SU-DHL-6 (cell line): ENCODE results near the gene FGF1.

Source experiments
- H2AFZ ChIP-seq: fragments of 200-600 bp; sonication (generic); 2 replicates; pipeline ENCODE4 v1.6.1; 2014; ENCODE audit warnings: low read depth, mild to moderate bottlenecking, moderate library complexity, mixed read lengths, antibody characterized with exemption, low read length; ENCODE audit not compliant: severe bottlenecking
- H3F3A ChIP-seq: fragments of 200-600 bp; shearing (Covaris generic); 2 replicates; pipeline ENCODE4 v1.6.0; 2016; ENCODE audit warnings: antibody characterized with exemption, mild to moderate bottlenecking; ENCODE audit not compliant: insufficient read depth
- H3K27ac ChIP-seq: fragments of 200-600 bp; sonication (generic); 2 replicates; pipeline ENCODE4 v1.5.1; 2016; ENCODE audit warnings: low read depth, mild to moderate bottlenecking, low read length, moderate library complexity, mixed read lengths
- H3K27me3 ChIP-seq: fragments of 200-600 bp; sonication (generic), shearing (Covaris generic); 2 replicates; pipeline ENCODE4 v1.6.0; 2014; ENCODE audit warnings: mild to moderate bottlenecking, low read length
- H3K36me3 ChIP-seq: fragments of 200-600 bp; sonication (generic); 2 replicates; pipeline ENCODE4 v1.6.1; 2014; ENCODE audit warnings: mild to moderate bottlenecking, low read length, mixed read lengths
- H3K4me2 ChIP-seq: fragments of 300-600, 200-600 bp; shearing (Covaris generic), sonication (generic); 2 replicates; pipeline ENCODE4 v1.6.0; 2014; ENCODE audit warnings: low read length, low read depth, mild to moderate bottlenecking; ENCODE audit not compliant: poor library complexity, severe bottlenecking
- H3K4me3 ChIP-seq: fragments of 200-600 bp; sonication (generic); 2 replicates; pipeline ENCODE4 v1.5.1; 2014; ENCODE audit warnings: antibody characterized with exemption, low read length, mild to moderate bottlenecking, mixed read lengths; ENCODE audit not compliant: insufficient read depth, poor library complexity, severe bottlenecking
- H3K79me2 ChIP-seq: fragments of 200-600 bp; sonication (generic); 2 replicates; pipeline ENCODE4 v1.6.1; 2014; ENCODE audit warnings: mild to moderate bottlenecking, low read length, moderate library complexity; ENCODE audit not compliant: insufficient read depth
- H3K9ac ChIP-seq: fragments of 200-600 bp; sonication (generic); 2 replicates; pipeline ENCODE4 v1.7.0; 2014; ENCODE audit warnings: mild to moderate bottlenecking, low read length
- H3K9me2 ChIP-seq: fragments of 200-600 bp; sonication (generic); replicated peaks from 2 replicates; pipeline ENCODE4 v1.6.1; 2014; ENCODE audit warnings: low read length; ENCODE audit not compliant: insufficient read depth
- H3K9me3 ChIP-seq: fragments of 200-600 bp; sonication (generic); 2 replicates; pipeline ENCODE4 v1.6.1; 2014; ENCODE audit warnings: low read length, mixed read lengths; ENCODE audit not compliant: insufficient read depth
- H4K20me1 ChIP-seq: fragments of 200-600 bp; sonication (generic); 2 replicates; pipeline ENCODE4 v1.6.1; 2014; ENCODE audit warnings: low read depth, mild to moderate bottlenecking, antibody characterized with exemption, low read length, moderate library complexity, mixed read lengths
- CTCF ChIP-seq: fragments of 200-600 bp; sonication (generic); IDR thresholded peaks from one replicate; pipeline ENCODE4 v1.5.1; 2017; ENCODE audit warnings: antibody characterized with exemption, mild to moderate bottlenecking, low read length, moderate library complexity; ENCODE audit not compliant: insufficient read depth, poor library complexity, severe bottlenecking
- EZH2phosphoT487 ChIP-seq: fragments of 200-600 bp; sonication (generic), shearing (Covaris generic); conservative IDR thresholded peaks from 2 replicates; pipeline ENCODE4 v1.6.1; 2018; ENCODE audit warnings: mild to moderate bottlenecking, antibody characterized with exemption, low read length, moderate library complexity, mixed read lengths

Gene FGF1

GRCh38 chr5:142700566-142700965, 14.7 kb upstream of the FGF1 start:
- TF ChIP-seq EZH2phosphoT487 = no peak
- Histone ChIP-seq H3K4me2 (no peak overlapping the region), H3K9me3 (no peaks in the 10 kb centered on the region), H3K27ac (no peak overlapping the region), H3K27me3 (no peaks in the 10 kb centered on the region), H3F3A (no peaks in the 10 kb centered on the region), H3K79me2 (no peaks in the 10 kb centered on the region), H3K9me2 (no peaks in the 10 kb centered on the region), H3K4me3 (no peak overlapping the region), H3K36me3 (no peaks in the 10 kb centered on the region), H3K9ac (no peak overlapping the region), H2AFZ (no peak overlapping the region), H4K20me1 (no peaks in the 10 kb centered on the region)

- Histone ChIP-seq H4K20me1 (no peaks in the 10 kb centered on the region), H3K27ac (no peak overlapping the region), H3F3A (no peaks in the 10 kb centered on the region), H3K79me2 (no peaks in the 10 kb centered on the region), H3K36me3 (no peaks in the 10 kb centered on the region), H3K4me3 (no peak overlapping the region), H3K9me3 (no peaks in the 10 kb centered on the region), H3K9ac (no peak overlapping the region), H3K4me2 (no peak overlapping the region), H3K9me2 (no peaks in the 10 kb centered on the region), H3K27me3 (no peaks in the 10 kb centered on the region), H2AFZ (no peak overlapping the region)
- TF ChIP-seq CTCF (peak; percentile 83), EZH2phosphoT487 (no peak)
Observed at GRCh38 chr5:142699184-142699720, 13.4 kb upstream of the FGF1 start.

GRCh38 chr5:142698447-142699183, 12.7 kb upstream of the FGF1 start:
- H3K27me3 ChIP-seq = no peaks in the 10 kb centered on the region
- H3K27ac ChIP-seq = no peak overlapping the region
- no peaks in the 10 kb centered on the region for H3K9me2 ChIP-seq
- TF ChIP-seq EZH2phosphoT487 = no peak
- no peak for TF ChIP-seq CTCF
- no peak overlapping the region for H3K9ac ChIP-seq
- H3K79me2 ChIP-seq = no peaks in the 10 kb centered on the region
- no peaks in the 10 kb centered on the region for H3F3A ChIP-seq
- H4K20me1 ChIP-seq = no peaks in the 10 kb centered on the region
- no peak overlapping the region for H2AFZ ChIP-seq
- H3K4me3 ChIP-seq = no peak overlapping the region
- H3K4me2 ChIP-seq = no peak overlapping the region
- no peaks in the 10 kb centered on the region for H3K36me3 ChIP-seq
- no peaks in the 10 kb centered on the region for H3K9me3 ChIP-seq
